GM23338 (cell line): Measurements from ENCODE around the gene RAB5B. TPM values are rescaled to one million over a fixed set of nuclear protein-coding genes. Genes with fewer than 3 reads are reported as not detected.

Experiments
- ATAC-seq: fragments of 200-7000 bp; cut with Tn5 transposase; 3 replicates; pipeline ENCODE4 v1.9.1; 2020
- DNase-seq: peaks from one replicate; pipeline ENCODE4 v3.0.0-alpha.2; 2015; ENCODE audit warnings: low spot score
- H2AFZ ChIP-seq: fragments of 200-600 bp; sonication (generic); 2 replicates; pipeline ENCODE4 v1.8.0; 2016; ENCODE audit warnings: antibody characterized with exemption, mild to moderate bottlenecking, moderate library complexity
- H3F3A ChIP-seq: fragments of 200-600 bp; sonication (generic); replicated peaks from 2 replicates; pipeline ENCODE4 v1.8.0; 2017; ENCODE audit warnings: antibody characterized with exemption, mixed run types, low read depth
- H3K27ac ChIP-seq: fragments of 200-600 bp; sonication (generic); 2 replicates; pipeline ENCODE4 v1.6.1; 2016; ENCODE audit warnings: low read depth
- H3K27me3 ChIP-seq: fragments of 200-600 bp; sonication (generic); 2 replicates; pipeline ENCODE4 v1.8.0; 2016; ENCODE audit warnings: mild to moderate bottlenecking, mixed run types, moderate library complexity; ENCODE audit not compliant: insufficient read depth
- H3K36me3 ChIP-seq: fragments of 200-600 bp; sonication (generic); 2 replicates; pipeline ENCODE4 v1.8.0; 2016; ENCODE audit warnings: mild to moderate bottlenecking; ENCODE audit not compliant: insufficient read depth
- H3K4me1 ChIP-seq: fragments of 200-600 bp; sonication (generic); 2 replicates; pipeline ENCODE4 v1.8.0; 2016; ENCODE audit warnings: mild to moderate bottlenecking, moderate library complexity; ENCODE audit not compliant: insufficient read depth
- H3K4me2 ChIP-seq: fragments of 200-600 bp; sonication (generic); 2 replicates; pipeline ENCODE4 v1.7.1; 2017; ENCODE audit warnings: mixed run types
- H3K4me3 ChIP-seq: fragments of 200-600 bp; sonication (generic); 2 replicates; pipeline ENCODE4 v1.6.1; 2016; ENCODE audit warnings: mixed run types
- H3K79me2 ChIP-seq: fragments of 200-600 bp; sonication (generic); replicated peaks from 2 replicates; pipeline ENCODE4 v1.8.0; 2017; ENCODE audit warnings: mild to moderate bottlenecking; ENCODE audit not compliant: insufficient read depth
- H3K9me2 ChIP-seq: fragments of 200-600 bp; sonication (generic); 2 replicates; pipeline ENCODE4 v1.8.0; 2017; ENCODE audit not compliant: insufficient read depth
- H4K20me1 ChIP-seq: fragments of 200-600 bp; sonication (generic); replicated peaks from 2 replicates; pipeline ENCODE4 v1.8.0; 2017; ENCODE audit warnings: mild to moderate bottlenecking; ENCODE audit not compliant: insufficient read depth
- H3K27ac Mint-ChIP-seq: 2 replicates; pipeline ENCODE4 v1.8.0; 2020; ENCODE audit warnings: inconsistent platforms, mild to moderate bottlenecking, moderate library complexity, mixed read lengths
- H3K27me3 Mint-ChIP-seq: 3 replicates; pipeline ENCODE4 v1.8.0; 2022; ENCODE audit warnings: low read depth, mild to moderate bottlenecking, moderate library complexity, mixed read lengths, inconsistent platforms; ENCODE audit not compliant: insufficient read depth, poor library complexity
- H3K36me3 Mint-ChIP-seq: 3 replicates; pipeline ENCODE4 v1.8.0; 2021; ENCODE audit warnings: low read depth, mild to moderate bottlenecking, inconsistent platforms, moderate library complexity, mixed read lengths
- H3K4me1 Mint-ChIP-seq: 3 replicates; pipeline ENCODE4 v1.8.0; 2020; ENCODE audit warnings: mild to moderate bottlenecking, inconsistent platforms, mixed read lengths
- H3K4me3 Mint-ChIP-seq: 3 replicates; pipeline ENCODE4 v1.8.0; 2021; ENCODE audit warnings: moderate library complexity, mild to moderate bottlenecking, inconsistent platforms, mixed read lengths
- H3K9me3 Mint-ChIP-seq: 3 replicates; pipeline ENCODE4 v1.8.0; 2020; ENCODE audit warnings: moderate library complexity, mild to moderate bottlenecking, inconsistent platforms, mixed read lengths
- CTCF ChIP-seq, 2 experiments: fragments of 200-600 bp in 1 of 2; sonication (generic) in 1 of 2; conservative IDR thresholded peaks; 2 replicates each; pipeline versions ENCODE4 v1.5.1 to v1.6.1; 2016 to 2017; ENCODE audit warnings: antibody characterized with exemption in 2 of 2, low read depth in 2 of 2, mild to moderate bottlenecking in 2 of 2, moderate library complexity in 1 of 2
- ETS1 ChIP-seq: IDR thresholded peaks from 2 replicates; pipeline ENCODE4 v1.6.1; 2016; ENCODE audit warnings: antibody characterized with exemption
- JUNB ChIP-seq: IDR thresholded peaks from one replicate; pipeline ENCODE4 v1.6.1; 2016; ENCODE audit warnings: antibody characterized with exemption; ENCODE audit not compliant: unreplicated experiment
- NANOG ChIP-seq: IDR thresholded peaks from 2 replicates; pipeline ENCODE4 v1.6.1; 2016; ENCODE audit warnings: antibody characterized with exemption, borderline replicate concordance
- ZNF114 ChIP-seq: fragments of 250-450 bp; sonication (Bioruptor Pico); IDR thresholded peaks from 2 replicates; pipeline ENCODE4 v1.5.0; 2020; ENCODE audit warnings: mild to moderate bottlenecking, moderate library complexity
- polyA plus RNA-seq: library from polyadenylated mRNA; unstranded; fragments of >200 nt; fragmentation: Nextera tagmentation; extraction: Ambion mirVana; gene quantifications from 2 replicates; pipeline ENCODE4 v1.2.1, GENCODE V29; 2016
- total RNA-seq: library from RNA; depleted of rRNA; stranded (reverse); fragments of >200 nt; shearing (Covaris generic); gene quantifications from 2 replicates; pipeline ENCODE4 v1.2.3, GENCODE V29; 2014
- TF ChIP-seq, protein P1 (sequence below): IDR thresholded peaks from one replicate; pipeline ENCODE4 v1.6.1; 2018; ENCODE audit warnings: antibody characterized with exemption; ENCODE audit not compliant: unreplicated experiment
- TF ChIP-seq, protein P2 (sequence below): fragments of 250-450 bp; sonication (Bioruptor Pico); IDR thresholded peaks from 2 replicates; pipeline ENCODE4 v1.5.0; 2020; ENCODE audit warnings: mild to moderate bottlenecking, moderate library complexity

RAB5B gene
- total and polyA plus RNA-seq, 2 experiments from 2014 or later = 19.7 to 46.5 TPM

DNA sequence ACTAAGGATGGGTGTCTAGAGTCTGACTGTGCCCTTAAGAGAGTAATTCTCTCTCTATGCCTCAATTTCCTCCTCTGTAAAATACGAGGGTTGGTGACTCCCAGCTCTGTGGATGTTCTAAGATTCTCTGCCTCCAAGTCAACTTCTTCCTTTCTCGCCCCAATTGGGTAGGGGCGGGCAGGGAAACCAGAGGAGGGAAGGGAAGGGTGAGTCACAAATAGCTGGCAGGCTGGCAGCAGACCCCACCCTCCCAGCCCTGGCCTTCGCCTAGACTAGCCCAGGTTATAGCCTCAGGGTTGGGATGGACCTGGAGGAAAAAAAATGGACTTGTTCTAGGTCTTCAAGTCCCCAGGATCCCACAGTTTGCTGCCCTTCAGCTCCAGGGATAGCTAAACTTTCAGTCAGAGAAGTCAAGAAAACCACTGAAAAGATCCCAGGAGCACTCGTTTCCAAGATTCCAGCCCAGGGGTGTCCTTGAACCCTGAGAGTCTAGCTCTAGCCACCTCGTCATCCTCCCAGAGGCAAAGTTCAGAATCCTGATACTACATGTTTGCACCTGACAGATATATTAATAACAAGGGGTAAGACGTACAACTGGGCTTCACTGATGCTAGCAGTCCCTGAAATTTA, 40.6 kb upstream of the RAB5B start:
- no peaks in the 10 kb centered on the region for H3K79me2 ChIP-seq
- no peaks in the 10 kb centered on the region; the same call in 2 of the 3 replicates for H3K36me3 Mint-ChIP-seq
- H3K27ac Mint-ChIP-seq = no peak overlapping the region

More for the DNA sequence above, 40.6 kb upstream of the RAB5B start:
- Histone ChIP-seq H2AFZ (no peak overlapping the region), H4K20me1 (no peaks in the 10 kb centered on the region), H3K9me2 (no peaks in the 10 kb centered on the region), H3K27ac (no peak overlapping the region), H3K36me3 (no peaks in the 10 kb centered on the region), H3F3A (peaks cover 5% of the 10 kb centered on the region; the same call in 1 of the 2 replicates), H3K27me3 (peaks cover 43% of the 10 kb centered on the region), H3K4me1 (peaks cover 40% of the 10 kb centered on the region), H3K4me2 (peak overlapping the region; percentile 86), H3K4me3 (no peak overlapping the region)
- ATAC-seq (no peak), DNase-seq (no peak)
- peaks cover 28% of the 10 kb centered on the region for H3K4me1 Mint-ChIP-seq
- TF ChIP-seq JUNB (no peak), NANOG (no peak), ETS1 (no peak), ZNF114 (CRISPR knock-in tag) (no peak), CTCF (conservative IDR thresholded peaks at IDR 0.05; ENCODE audit: low read depth in 2 of 2) (no peak)
- TF ChIP-seq, protein P1, sequence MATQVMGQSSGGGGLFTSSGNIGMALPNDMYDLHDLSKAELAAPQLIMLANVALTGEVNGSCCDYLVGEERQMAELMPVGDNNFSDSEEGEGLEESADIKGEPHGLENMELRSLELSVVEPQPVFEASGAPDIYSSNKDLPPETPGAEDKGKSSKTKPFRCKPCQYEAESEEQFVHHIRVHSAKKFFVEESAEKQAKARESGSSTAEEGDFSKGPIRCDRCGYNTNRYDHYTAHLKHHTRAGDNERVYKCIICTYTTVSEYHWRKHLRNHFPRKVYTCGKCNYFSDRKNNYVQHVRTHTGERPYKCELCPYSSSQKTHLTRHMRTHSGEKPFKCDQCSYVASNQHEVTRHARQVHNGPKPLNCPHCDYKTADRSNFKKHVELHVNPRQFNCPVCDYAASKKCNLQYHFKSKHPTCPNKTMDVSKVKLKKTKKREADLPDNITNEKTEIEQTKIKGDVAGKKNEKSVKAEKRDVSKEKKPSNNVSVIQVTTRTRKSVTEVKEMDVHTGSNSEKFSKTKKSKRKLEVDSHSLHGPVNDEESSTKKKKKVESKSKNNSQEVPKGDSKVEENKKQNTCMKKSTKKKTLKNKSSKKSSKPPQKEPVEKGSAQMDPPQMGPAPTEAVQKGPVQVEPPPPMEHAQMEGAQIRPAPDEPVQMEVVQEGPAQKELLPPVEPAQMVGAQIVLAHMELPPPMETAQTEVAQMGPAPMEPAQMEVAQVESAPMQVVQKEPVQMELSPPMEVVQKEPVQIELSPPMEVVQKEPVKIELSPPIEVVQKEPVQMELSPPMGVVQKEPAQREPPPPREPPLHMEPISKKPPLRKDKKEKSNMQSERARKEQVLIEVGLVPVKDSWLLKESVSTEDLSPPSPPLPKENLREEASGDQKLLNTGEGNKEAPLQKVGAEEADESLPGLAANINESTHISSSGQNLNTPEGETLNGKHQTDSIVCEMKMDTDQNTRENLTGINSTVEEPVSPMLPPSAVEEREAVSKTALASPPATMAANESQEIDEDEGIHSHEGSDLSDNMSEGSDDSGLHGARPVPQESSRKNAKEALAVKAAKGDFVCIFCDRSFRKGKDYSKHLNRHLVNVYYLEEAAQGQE = no peak
- TF ChIP-seq, protein P2, sequence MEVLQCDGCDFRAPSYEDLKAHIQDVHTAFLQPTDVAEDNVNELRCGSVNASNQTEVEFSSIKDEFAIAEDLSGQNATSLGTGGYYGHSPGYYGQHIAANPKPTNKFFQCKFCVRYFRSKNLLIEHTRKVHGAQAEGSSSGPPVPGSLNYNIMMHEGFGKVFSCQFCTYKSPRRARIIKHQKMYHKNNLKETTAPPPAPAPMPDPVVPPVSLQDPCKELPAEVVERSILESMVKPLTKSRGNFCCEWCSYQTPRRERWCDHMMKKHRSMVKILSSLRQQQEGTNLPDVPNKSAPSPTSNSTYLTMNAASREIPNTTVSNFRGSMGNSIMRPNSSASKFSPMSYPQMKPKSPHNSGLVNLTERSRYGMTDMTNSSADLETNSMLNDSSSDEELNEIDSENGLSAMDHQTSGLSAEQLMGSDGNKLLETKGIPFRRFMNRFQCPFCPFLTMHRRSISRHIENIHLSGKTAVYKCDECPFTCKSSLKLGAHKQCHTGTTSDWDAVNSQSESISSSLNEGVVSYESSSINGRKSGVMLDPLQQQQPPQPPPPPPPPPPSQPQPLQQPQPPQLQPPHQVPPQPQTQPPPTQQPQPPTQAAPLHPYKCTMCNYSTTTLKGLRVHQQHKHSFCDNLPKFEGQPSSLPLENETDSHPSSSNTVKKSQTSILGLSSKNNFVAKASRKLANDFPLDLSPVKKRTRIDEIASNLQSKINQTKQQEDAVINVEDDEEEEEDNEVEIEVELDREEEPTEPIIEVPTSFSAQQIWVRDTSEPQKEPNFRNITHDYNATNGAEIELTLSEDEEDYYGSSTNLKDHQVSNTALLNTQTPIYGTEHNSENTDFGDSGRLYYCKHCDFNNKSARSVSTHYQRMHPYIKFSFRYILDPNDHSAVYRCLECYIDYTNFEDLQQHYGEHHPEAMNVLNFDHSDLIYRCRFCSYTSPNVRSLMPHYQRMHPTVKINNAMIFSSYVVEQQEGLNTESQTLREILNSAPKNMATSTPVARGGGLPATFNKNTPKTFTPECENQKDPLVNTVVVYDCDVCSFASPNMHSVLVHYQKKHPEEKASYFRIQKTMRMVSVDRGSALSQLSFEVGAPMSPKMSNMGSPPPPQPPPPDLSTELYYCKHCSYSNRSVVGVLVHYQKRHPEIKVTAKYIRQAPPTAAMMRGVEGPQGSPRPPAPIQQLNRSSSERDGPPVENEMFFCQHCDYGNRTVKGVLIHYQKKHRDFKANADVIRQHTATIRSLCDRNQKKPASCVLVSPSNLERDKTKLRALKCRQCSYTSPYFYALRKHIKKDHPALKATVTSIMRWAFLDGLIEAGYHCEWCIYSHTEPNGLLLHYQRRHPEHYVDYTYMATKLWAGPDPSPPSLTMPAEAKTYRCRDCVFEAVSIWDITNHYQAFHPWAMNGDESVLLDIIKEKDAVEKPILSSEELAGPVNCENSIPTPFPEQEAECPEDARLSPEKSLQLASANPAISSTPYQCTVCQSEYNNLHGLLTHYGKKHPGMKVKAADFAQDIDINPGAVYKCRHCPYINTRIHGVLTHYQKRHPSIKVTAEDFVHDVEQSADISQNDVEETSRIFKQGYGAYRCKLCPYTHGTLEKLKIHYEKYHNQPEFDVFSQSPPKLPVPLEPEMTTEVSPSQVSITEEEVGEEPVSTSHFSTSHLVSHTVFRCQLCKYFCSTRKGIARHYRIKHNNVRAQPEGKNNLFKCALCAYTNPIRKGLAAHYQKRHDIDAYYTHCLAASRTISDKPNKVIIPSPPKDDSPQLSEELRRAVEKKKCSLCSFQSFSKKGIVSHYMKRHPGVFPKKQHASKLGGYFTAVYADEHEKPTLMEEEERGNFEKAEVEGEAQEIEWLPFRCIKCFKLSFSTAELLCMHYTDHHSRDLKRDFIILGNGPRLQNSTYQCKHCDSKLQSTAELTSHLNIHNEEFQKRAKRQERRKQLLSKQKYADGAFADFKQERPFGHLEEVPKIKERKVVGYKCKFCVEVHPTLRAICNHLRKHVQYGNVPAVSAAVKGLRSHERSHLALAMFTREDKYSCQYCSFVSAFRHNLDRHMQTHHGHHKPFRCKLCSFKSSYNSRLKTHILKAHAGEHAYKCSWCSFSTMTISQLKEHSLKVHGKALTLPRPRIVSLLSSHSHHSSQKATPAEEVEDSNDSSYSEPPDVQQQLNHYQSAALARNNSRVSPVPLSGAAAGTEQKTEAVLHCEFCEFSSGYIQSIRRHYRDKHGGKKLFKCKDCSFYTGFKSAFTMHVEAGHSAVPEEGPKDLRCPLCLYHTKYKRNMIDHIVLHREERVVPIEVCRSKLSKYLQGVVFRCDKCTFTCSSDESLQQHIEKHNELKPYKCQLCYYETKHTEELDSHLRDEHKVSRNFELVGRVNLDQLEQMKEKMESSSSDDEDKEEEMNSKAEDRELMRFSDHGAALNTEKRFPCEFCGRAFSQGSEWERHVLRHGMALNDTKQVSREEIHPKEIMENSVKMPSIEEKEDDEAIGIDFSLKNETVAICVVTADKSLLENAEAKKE (CRISPR knock-in tag) = no peak
- peaks cover 27% of the 10 kb centered on the region for H3K27me3 Mint-ChIP-seq
- no peaks in the 10 kb centered on the region for H3K9me3 Mint-ChIP-seq
- H3K4me3 Mint-ChIP-seq = no peak overlapping the region
